H9 (cell line): ENCODE measurements around the gene CIB4. TPM values are rescaled to one million over a fixed set of nuclear protein-coding genes. Genes with fewer than 3 reads are reported as not detected.

Source experiments
- DNase-seq: peaks from one replicate; pipeline ENCODE4 v3.0.0-alpha.2; 2017
- H2AFZ ChIP-seq: one replicate; pipeline ENCODE4 v1.6.1; 2013; ENCODE audit warnings: mild to moderate bottlenecking, low read length, control low read depth, moderate library complexity
- H2AK5ac ChIP-seq: 2 replicates; pipeline ENCODE4 v1.6.1; 2013; ENCODE audit warnings: low read length, control low read depth, mixed read lengths; ENCODE audit not compliant: insufficient read length
- H2BK120ac ChIP-seq: one replicate; pipeline ENCODE4 v1.6.1; 2013; ENCODE audit warnings: low read depth, mild to moderate bottlenecking, low read length, control low read depth, inconsistent platforms; ENCODE audit not compliant: poor library complexity, severe bottlenecking
- H2BK12ac ChIP-seq: 2 replicates; pipeline ENCODE4 v1.6.1; 2013; ENCODE audit warnings: low read length, control low read depth, mixed read lengths, low read depth; ENCODE audit not compliant: insufficient read length
- H2BK15ac ChIP-seq: 2 replicates; pipeline ENCODE4 v1.6.1; 2013; ENCODE audit warnings: low read depth, low read length, control low read depth
- H2BK20ac ChIP-seq: one replicate; pipeline ENCODE4 v1.6.1; 2013; ENCODE audit warnings: low read depth, mild to moderate bottlenecking, low read length, control low read depth, inconsistent platforms; ENCODE audit not compliant: poor library complexity, severe bottlenecking
- H2BK5ac ChIP-seq: 2 replicates; pipeline ENCODE4 v1.6.1; 2013; ENCODE audit warnings: low read length, control low read depth, mixed read lengths; ENCODE audit not compliant: insufficient read length
- H3K14ac ChIP-seq: 2 replicates; pipeline ENCODE4 v1.6.1; 2013; ENCODE audit warnings: low read length, control low read depth; ENCODE audit not compliant: insufficient read depth
- H3K18ac ChIP-seq: 2 replicates; pipeline ENCODE4 v1.6.1; 2013; ENCODE audit warnings: low read depth, mild to moderate bottlenecking, mixed read lengths, low read length, control low read depth; ENCODE audit not compliant: insufficient read length
- H3K23ac ChIP-seq: 2 replicates; pipeline ENCODE4 v1.6.1; 2013; ENCODE audit warnings: low read length, control low read depth, mixed read lengths, low read depth; ENCODE audit not compliant: insufficient read length
- H3K23me2 ChIP-seq: 2 replicates; pipeline ENCODE4 v1.6.1; 2013; ENCODE audit warnings: low read depth, mild to moderate bottlenecking, mixed read lengths, low read length, control low read depth; ENCODE audit not compliant: insufficient read length, poor library complexity, severe bottlenecking
- H3K27ac ChIP-seq: 2 replicates; pipeline ENCODE4 v1.5.1; 2013; ENCODE audit warnings: low read length, control low read depth, mixed read lengths, low read depth; ENCODE audit not compliant: insufficient read length
- H3K27me3 ChIP-seq: 2 replicates; pipeline ENCODE4 v1.6.1; 2013; ENCODE audit warnings: low read length, control low read depth, inconsistent platforms; ENCODE audit not compliant: insufficient read depth
- H3K4ac ChIP-seq: 2 replicates; pipeline ENCODE4 v1.6.1; 2013; ENCODE audit warnings: low read depth, mild to moderate bottlenecking, control low read depth, inconsistent platforms, low read length, moderate library complexity
- H3K4me1 ChIP-seq: 2 replicates; pipeline ENCODE4 v1.6.1; 2013; ENCODE audit warnings: low read length, control low read depth, inconsistent platforms; ENCODE audit not compliant: insufficient read depth
- H3K4me2 ChIP-seq: 2 replicates; pipeline ENCODE4 v1.6.1; 2013; ENCODE audit warnings: low read length, control low read depth, mixed read lengths; ENCODE audit not compliant: insufficient read length, insufficient read depth
- H3K56ac ChIP-seq: 2 replicates; pipeline ENCODE4 v1.6.1; 2013; ENCODE audit warnings: low read depth, mild to moderate bottlenecking, mixed read lengths, low read length, control low read depth; ENCODE audit not compliant: insufficient read length
- H3K79me1 ChIP-seq: 2 replicates; pipeline ENCODE4 v1.6.1; 2013; ENCODE audit warnings: low read depth, mild to moderate bottlenecking, moderate library complexity, low read length, control low read depth, inconsistent platforms; ENCODE audit not compliant: insufficient read depth, poor library complexity, severe bottlenecking
- H3K79me2 ChIP-seq: 2 replicates; pipeline ENCODE4 v1.6.1; 2013; ENCODE audit warnings: low read length, control low read depth, inconsistent platforms; ENCODE audit not compliant: insufficient read depth
- H3K9ac ChIP-seq: 2 replicates; pipeline ENCODE4 v1.6.1; 2013; ENCODE audit warnings: low read length, control low read depth, mixed read lengths; ENCODE audit not compliant: insufficient read length; ENCODE audit errors: extremely low read depth
- H3K9me3 ChIP-seq: one replicate; pipeline ENCODE4 v1.6.1; 2013; ENCODE audit warnings: low read depth, low read length, inconsistent platforms; ENCODE audit not compliant: control insufficient read depth
- H3T11ph ChIP-seq: one replicate; pipeline ENCODE4 v1.6.1; 2013; ENCODE audit warnings: mild to moderate bottlenecking, low read length, control low read depth, inconsistent platforms
- H4K20me1 ChIP-seq: one replicate; pipeline ENCODE4 v1.6.1; 2013; ENCODE audit not compliant: control insufficient read depth, insufficient read length, insufficient read depth
- H4K5ac ChIP-seq: 2 replicates; pipeline ENCODE4 v1.6.1; 2013; ENCODE audit warnings: low read depth, mild to moderate bottlenecking, mixed read lengths, low read length, control low read depth; ENCODE audit not compliant: insufficient read length
- H4K8ac ChIP-seq: replicated peaks from 2 replicates; pipeline ENCODE4 v1.6.1; 2013; ENCODE audit warnings: low read length, control low read depth, mixed read lengths, low read depth; ENCODE audit not compliant: insufficient read length
- H4K91ac ChIP-seq: 2 replicates; pipeline ENCODE4 v1.6.1; 2013; ENCODE audit warnings: low read depth, mild to moderate bottlenecking, moderate library complexity, mixed read lengths, low read length, control low read depth; ENCODE audit not compliant: insufficient read length
- H3K27ac Mint-ChIP-seq, 3 experiments: 2 replicates in 2 of 3; 3 replicates in 1 of 3; pipeline ENCODE4 v1.8.0; 2020 to 2021; ENCODE audit warnings: mixed read lengths in 3 of 3, mild to moderate bottlenecking in 1 of 3, moderate library complexity in 1 of 3
- H3K27me3 Mint-ChIP-seq: 2 replicates; pipeline ENCODE4 v1.8.0; 2021; ENCODE audit warnings: low read depth, mild to moderate bottlenecking, moderate library complexity, mixed read lengths
- H3K36me3 Mint-ChIP-seq, 3 experiments: 2 replicates in 2 of 3; 3 replicates in 1 of 3; pipeline ENCODE4 v1.8.0; 2020 to 2021; ENCODE audit warnings: low read depth in 3 of 3, mixed read lengths in 3 of 3; ENCODE audit not compliant: insufficient read depth in 1 of 3
- H3K4me1 Mint-ChIP-seq, 2 experiments: 2 replicates each; pipeline ENCODE4 v1.8.0; 2020; ENCODE audit warnings: mixed read lengths in 2 of 2
- H3K4me3 Mint-ChIP-seq, 2 experiments: 2 replicates in 1 of 2; 3 replicates in 1 of 2; pipeline ENCODE4 v1.8.0; 2020 to 2021; ENCODE audit warnings: mild to moderate bottlenecking in 2 of 2, mixed read lengths in 2 of 2, moderate library complexity in 1 of 2
- H3K9me3 Mint-ChIP-seq, 2 experiments: 2 replicates in 1 of 2; 3 replicates in 1 of 2; pipeline ENCODE4 v1.8.0; 2020; ENCODE audit warnings: mild to moderate bottlenecking in 2 of 2, mixed read lengths in 2 of 2, moderate library complexity in 1 of 2
- WGBS: extraction: QIAGEN DNeasy Blood & Tissue Kit; methylation state at CpG from one replicate; pipeline ENCODE4 v1.1.7; 2013; ENCODE audit warnings: missing lambda C conversion rate, low lambda C conversion rate, mixed read lengths; ENCODE audit not compliant: insufficient read length; ENCODE audit errors: extremely low coverage; 5-methylcytosine and 5-hydroxymethylcytosine counted together
- total RNA-seq: library from RNA; stranded (reverse); gene quantifications from 2 replicates; pipeline ENCODE4 v1.2.1, GENCODE V29; 2021
- TF ChIP-seq, protein P1 (sequence below): fragments of 200-600 bp; sonication (generic); conservative IDR thresholded peaks from 3 replicates; pipeline ENCODE4 v1.8.0; 2021; ENCODE audit warnings: antibody characterized with exemption, mild to moderate bottlenecking

Gene CIB4
- total RNA-seq, 1 experiment from 2014 or later = not detected

DNA sequence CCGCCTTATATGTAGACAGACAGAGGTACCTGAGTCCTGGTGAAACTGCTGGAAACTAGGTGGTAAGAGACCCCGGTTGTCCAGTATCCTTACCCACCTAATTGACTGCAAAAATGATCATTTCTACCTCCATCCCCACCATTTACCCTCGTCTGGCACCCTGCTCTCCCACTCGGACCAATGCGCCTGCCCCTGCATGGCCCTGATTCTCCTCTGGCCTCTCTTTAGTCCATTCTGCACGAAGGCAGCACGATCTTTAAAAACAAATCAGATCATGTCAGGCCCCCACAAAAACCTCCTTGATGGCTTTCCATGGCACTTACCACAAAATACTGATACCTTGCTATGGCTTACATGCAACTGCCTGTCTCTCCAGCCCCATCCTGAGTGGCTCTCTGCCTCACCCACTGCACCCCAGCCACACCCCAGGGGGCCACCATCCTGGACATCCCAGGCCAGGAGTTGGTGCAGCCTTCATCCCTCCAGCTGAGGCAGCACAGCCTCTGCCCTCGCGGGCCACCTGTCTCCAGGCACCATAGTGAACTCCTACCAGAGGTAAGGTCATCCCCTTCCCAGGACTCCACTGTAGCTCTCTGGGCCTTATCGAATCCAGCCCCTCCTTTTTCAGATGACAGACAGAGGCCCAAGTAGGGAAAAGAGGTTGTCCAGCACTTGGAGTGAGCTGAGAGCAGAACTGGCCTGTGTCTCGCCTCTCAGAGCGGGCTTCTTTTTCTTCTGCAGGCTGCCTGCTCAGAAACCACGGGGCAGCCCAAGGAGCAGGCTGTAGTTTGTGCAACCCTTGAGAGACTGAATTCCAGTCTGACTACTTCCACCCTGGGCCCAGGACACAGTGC is 12.3 kb upstream of the CIB4 start:
- TF ChIP-seq, protein P1, sequence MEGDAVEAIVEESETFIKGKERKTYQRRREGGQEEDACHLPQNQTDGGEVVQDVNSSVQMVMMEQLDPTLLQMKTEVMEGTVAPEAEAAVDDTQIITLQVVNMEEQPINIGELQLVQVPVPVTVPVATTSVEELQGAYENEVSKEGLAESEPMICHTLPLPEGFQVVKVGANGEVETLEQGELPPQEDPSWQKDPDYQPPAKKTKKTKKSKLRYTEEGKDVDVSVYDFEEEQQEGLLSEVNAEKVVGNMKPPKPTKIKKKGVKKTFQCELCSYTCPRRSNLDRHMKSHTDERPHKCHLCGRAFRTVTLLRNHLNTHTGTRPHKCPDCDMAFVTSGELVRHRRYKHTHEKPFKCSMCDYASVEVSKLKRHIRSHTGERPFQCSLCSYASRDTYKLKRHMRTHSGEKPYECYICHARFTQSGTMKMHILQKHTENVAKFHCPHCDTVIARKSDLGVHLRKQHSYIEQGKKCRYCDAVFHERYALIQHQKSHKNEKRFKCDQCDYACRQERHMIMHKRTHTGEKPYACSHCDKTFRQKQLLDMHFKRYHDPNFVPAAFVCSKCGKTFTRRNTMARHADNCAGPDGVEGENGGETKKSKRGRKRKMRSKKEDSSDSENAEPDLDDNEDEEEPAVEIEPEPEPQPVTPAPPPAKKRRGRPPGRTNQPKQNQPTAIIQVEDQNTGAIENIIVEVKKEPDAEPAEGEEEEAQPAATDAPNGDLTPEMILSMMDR = no peak
- H3K36me3 Mint-ChIP-seq = no peaks in the 10 kb centered on the region
- no peak overlapping the region for H3K4me2 ChIP-seq
- WGBS = no CpG with 5 or more reads among the region's 13 CpGs
- peaks cover 3% of the 10 kb centered on the region; the same call in 1 of the 2 replicates for H3K4me1 ChIP-seq
- H2AFZ ChIP-seq = no peak overlapping the region
- H3K56ac ChIP-seq = no peak overlapping the region
- no peaks in the 10 kb centered on the region for H3K9me3 ChIP-seq
- H3K4me1 Mint-ChIP-seq = peaks cover 19 to 29% of the 10 kb centered on the region in 2 experiments
- no peak overlapping the region for H2BK120ac ChIP-seq
- H4K20me1 ChIP-seq = no peaks in the 10 kb centered on the region
- H3K23ac ChIP-seq = no peak overlapping the region
- H3T11ph ChIP-seq = no peak overlapping the region
- H3K18ac ChIP-seq = no peak overlapping the region
- H3K4ac ChIP-seq = no peak overlapping the region
- no peak overlapping the region for H4K5ac ChIP-seq
- H2BK5ac ChIP-seq = no peak overlapping the region
- H4K91ac ChIP-seq = no peak overlapping the region
- H3K79me2 ChIP-seq = no peaks in the 10 kb centered on the region
- H2BK15ac ChIP-seq = no peak overlapping the region
- peaks cover 0 to 3% of the 10 kb centered on the region in 2 experiments; a peak in 2 of 5 replicates for H3K9me3 Mint-ChIP-seq
- no peak overlapping the region for H2BK20ac ChIP-seq
- no peaks in the 10 kb centered on the region for H3K79me1 ChIP-seq
- no peak overlapping the region for H3K27ac Mint-ChIP-seq
- no peak overlapping the region for H3K14ac ChIP-seq
- H2BK12ac ChIP-seq = no peak overlapping the region
- no peak overlapping the region for H4K8ac ChIP-seq
- DNase-seq = peak; percentile 25
- no peaks in the 10 kb centered on the region for H3K27me3 ChIP-seq
- no peak overlapping the region for H3K27ac ChIP-seq
- H3K23me2 ChIP-seq = no peaks in the 10 kb centered on the region
- H3K9ac ChIP-seq = no peak overlapping the region
- H2AK5ac ChIP-seq = no peak overlapping the region
- peaks cover 28% of the 10 kb centered on the region for H3K27me3 Mint-ChIP-seq
- no peak overlapping the region for H3K4me3 Mint-ChIP-seq
